Panc1 (cell line): Measurements from ENCODE around the gene MAGI1. TPM values are rescaled to one million over a fixed set of nuclear protein-coding genes. Genes with fewer than 3 reads are reported as not detected.

Experiments
- ATAC-seq: fragments of 200-7000 bp; cut with Tn5 transposase; 2 replicates; pipeline ENCODE4 v1.9.1; 2020; ENCODE audit warnings: mild to moderate bottlenecking, moderate library complexity
- BruUV-seq: library from RNA; stranded (reverse); fragments of 400-500 nt; replicated peaks from 2 replicates; lab custom pipeline; 2021; lab: Mats Ljungman, UMichigan
- CTCF ChIA-PET: fragments of 300-600 bp; sonication (Branson Sonifier 250); formaldehyde crosslinking; loops from one replicate; lab custom pipeline; 2022; ENCODE audit warnings: antibody characterized with exemption; lab: Charles Lee
- POLR2A ChIA-PET: fragments of 300-600 bp; sonication (Branson Sonifier 250); formaldehyde crosslinking; loops from one replicate; lab custom pipeline; 2022; ENCODE audit warnings: antibody characterized with exemption; lab: Charles Lee
- DNase-seq: peaks from one replicate; pipeline ENCODE4 v3.0.0-alpha.2; 2010; ENCODE audit warnings: low read depth, low spot score
- H3K27ac ChIP-seq: 2 replicates; pipeline ENCODE4 v1.5.1; 2011; ENCODE audit warnings: mild to moderate bottlenecking, low read length, inconsistent platforms
- H3K27me3 ChIP-seq: fragments of 200-500 bp; sonication (Bioruptor generic); 2 replicates; pipeline ENCODE4 v1.6.0; 2014; ENCODE audit warnings: low read length, inconsistent platforms; ENCODE audit not compliant: control insufficient read depth, insufficient read depth
- H3K36me3 ChIP-seq: fragments of 200-500 bp; sonication (Bioruptor generic); 2 replicates; pipeline ENCODE4 v1.5.1; 2014; ENCODE audit warnings: inconsistent platforms, mild to moderate bottlenecking, low read length, moderate library complexity; ENCODE audit not compliant: control insufficient read depth, insufficient read depth
- H3K4me1 ChIP-seq: 2 replicates; pipeline ENCODE4 v1.5.1; 2011; ENCODE audit warnings: inconsistent platforms, mild to moderate bottlenecking, low read length, moderate library complexity; ENCODE audit not compliant: control insufficient read depth, insufficient read depth
- H3K4me3 ChIP-seq, 2 experiments: 2 replicates each; pipeline ENCODE4 v1.5.1; 2011 to 2012; ENCODE audit warnings: low read depth in 2 of 2, low read length in 2 of 2, mild to moderate bottlenecking in 2 of 2, inconsistent platforms in 1 of 2, moderate library complexity in 1 of 2
- H3K9me3 ChIP-seq: fragments of 200-500 bp; sonication (Bioruptor generic); 2 replicates; pipeline ENCODE4 v1.5.1; 2014; ENCODE audit warnings: low read depth, mild to moderate bottlenecking, inconsistent platforms, low read length, moderate library complexity; ENCODE audit not compliant: control insufficient read depth, insufficient read depth
- CTCF ChIP-seq: fragments of 450-650 bp; IDR thresholded peaks from 2 replicates; pipeline ENCODE4 v1.5.1; 2017; ENCODE audit warnings: mild to moderate bottlenecking
- POLR2AphosphoS5 ChIP-seq: IDR thresholded peaks from 2 replicates; pipeline ENCODE4 v1.6.1; 2012; ENCODE audit warnings: mild to moderate bottlenecking, low read depth, low read length, moderate library complexity
- REST ChIP-seq, 2 experiments: IDR thresholded peaks; 2 replicates each; pipeline ENCODE4 v1.6.1; 2011 to 2012; ENCODE audit warnings: low read depth in 2 of 2, control low read depth in 1 of 2, low read length in 1 of 2, mild to moderate bottlenecking in 1 of 2, moderate library complexity in 1 of 2; ENCODE audit not compliant: insufficient read depth in 1 of 2
- SIN3A ChIP-seq: IDR thresholded peaks from 2 replicates; pipeline ENCODE4 v1.6.1; 2012; ENCODE audit warnings: low read depth, mild to moderate bottlenecking, low read length, moderate library complexity, borderline replicate concordance; ENCODE audit not compliant: insufficient read depth
- TCF7L2 ChIP-seq: IDR thresholded peaks from 2 replicates; pipeline ENCODE4 v1.6.1; 2011; ENCODE audit warnings: mild to moderate bottlenecking, low read depth, low read length, inconsistent platforms
- in situ Hi-C: cut with HindIII; loops from 2 replicates; pipeline ENCODE4 v1.10.0; 2016; ENCODE audit warnings: low sequenced_read_pairs, low pct_unique_long_range_greater_than_20kb
- intact Hi-C: fragments of 100-400 bp; cut with micrococcal nuclease; formaldehyde crosslinking; loops from one replicate; pipeline ENCODE4 v1.10.0; 2022; ENCODE audit not compliant: unreplicated experiment
- total RNA-seq: library from RNA; stranded (reverse); gene quantifications from one replicate; pipeline ENCODE4 v1.2.1, GENCODE V29; 2021; ENCODE audit not compliant: unreplicated experiment

The MAGI1 gene
- total RNA-seq, 1 experiment from 2014 or later: 9.5 TPM

GRCh38 chr3:65328148-65328547 lies 710.6 kb downstream of the MAGI1 start:
- in situ Hi-C loops: no loop called here
- no peak for TF ChIP-seq CTCF
- no peak for TF ChIP-seq POLR2AphosphoS5
- no peak for TF ChIP-seq SIN3A
- TF ChIP-seq REST (IDR thresholded peaks at IDR 0.05; ENCODE audit: insufficient read depth in 1 of 2, low read depth in 2 of 2, low read length in 1 of 2): no peak
- TF ChIP-seq TCF7L2: no peak
- ChIA-PET CTCF (no interaction called here), POLR2A (no interaction called here)
- no peaks in the 10 kb centered on the region for H3K36me3 ChIP-seq
- no peaks in the 10 kb centered on the region for H3K4me1 ChIP-seq
- DNase-seq (no peak), ATAC-seq (no peak)
- H3K27me3 ChIP-seq: 0 out of 2 replicates have a peak, but pooled peaks cover 2% of the 10 kb centered on the region
- no peak overlapping the region for H3K27ac ChIP-seq
- no peaks in the 10 kb centered on the region for H3K9me3 ChIP-seq
- no peak overlapping the region for H3K4me3 ChIP-seq
- intact Hi-C loops: no loop called here
- no TSS peak for BruUV-seq

GRCh38 chr3:65326574-65326973 lies 712.1 kb downstream of the MAGI1 start:
- Histone ChIP-seq H3K4me1 (no peaks in the 10 kb centered on the region), H3K36me3 (no peaks in the 10 kb centered on the region), H3K27ac (no peak overlapping the region), H3K27me3 (0 out of 2 replicates have a peak, but pooled peaks cover 2% of the 10 kb centered on the region), H3K9me3 (no peaks in the 10 kb centered on the region), H3K4me3 (no peak overlapping the region)
- ATAC-seq (no peak), DNase-seq (no peak)
- intact Hi-C loops: no loop called here
- TF ChIP-seq POLR2AphosphoS5: no peak
- TF ChIP-seq TCF7L2: no peak
- no peak for TF ChIP-seq CTCF
- no peak for TF ChIP-seq REST (IDR thresholded peaks at IDR 0.05; ENCODE audit: insufficient read depth in 1 of 2, low read depth in 2 of 2, low read length in 1 of 2)
- no peak for TF ChIP-seq SIN3A
- no TSS peak for BruUV-seq
- POLR2A ChIA-PET: no interaction called here
- in situ Hi-C loops: no loop called here
- CTCF ChIA-PET: no interaction called here
